ENCODE measurements around the gene CERT1. TPM values are rescaled to one million over a fixed set of nuclear protein-coding genes. Genes with fewer than 3 reads are reported as not detected.

CERT1 gene
- total and polyA plus RNA-seq, 9 of the 15 experiments (the other 6 are each of a cell fraction or from before 2014, with no cell fraction given) = 3.4 to 24.7 (median 9.8) TPM

GRCh38 chr5:75519761-75520160 is 8.3 kb upstream of the CERT1 start:
- H3K79me2 ChIP-seq (ENCODE audit: control insufficient read depth, insufficient read depth, low read length) = peaks cover 95% of the 10 kb centered on the region
- in situ Hi-C loops (cut with MboI) = no loop called here
- H3K9me3 ChIP-seq (replicated peaks; ENCODE audit: control insufficient read depth, insufficient read depth, low read depth, low read length) = peaks cover 14% of the 10 kb centered on the region
- BruUV-seq (replicated peaks) = no TSS peak
- WGBS (ENCODE audit: insufficient coverage, low coverage, missing lambda C conversion rate) = 100% methylated on average over 1 of the region's 1 CpG
- H3K27ac ChIP-seq (ENCODE audit: extremely low read depth, low read depth, low read length) = no peak overlapping the region
- H2AFZ ChIP-seq (ENCODE audit: low read depth, low read length) = no peak overlapping the region
- peaks cover 9% of the 10 kb centered on the region; the same call in 2 of the 3 replicates for H3K36me3 ChIP-seq (ENCODE audit: control insufficient read depth, insufficient read depth, low read length)
- no peaks in the 10 kb centered on the region for H3K4me1 ChIP-seq (replicated peaks in 1 of 2; ENCODE audit: control insufficient read depth in 2 of 2, insufficient read depth in 2 of 2, low read length in 2 of 2)
- TF ChIP-seq TSC22D4 (tag; IDR thresholded peaks at IDR 0.05) (no peak), CEBPB (tag; IDR thresholded peaks at IDR 0.05) (no peak), TEAD4 (IDR thresholded peaks at IDR 0.05; ENCODE audit: low read length) (no peak), TEAD4 (CRISPR knock-in tag; IDR thresholded peaks at IDR 0.05; ENCODE audit: borderline replicate concordance) (no peak), LCOR (CRISPR knock-in tag; IDR thresholded peaks at IDR 0.05) (no peak), ZC3H11A (IDR thresholded peaks at IDR 0.05; ENCODE audit: low read depth, low read length) (no peak), HMG20A (CRISPR knock-in tag; conservative IDR thresholded peaks at IDR 0.05) (no peak), ZFP1 (CRISPR knock-in tag; IDR thresholded peaks at IDR 0.05) (no peak)
- no peak overlapping the region for H3K9ac ChIP-seq (ENCODE audit: insufficient read depth in 1 of 2, low read depth in 2 of 2, low read length in 2 of 2)
- CTCF ChIA-PET (ENCODE audit: low intra/inter-chr PET ratio) = no interaction called here
- H3K4me3 ChIP-seq = no peak overlapping the region
- intact Hi-C loops (cut with micrococcal nuclease) = no loop called here
- no peak overlapping the region for H3K4me2 ChIP-seq (ENCODE audit: insufficient read depth, low read length)
- POLR2A ChIA-PET = interaction anchor here (0.6 to 2.1 kb wide), 2 partner anchors 12 to 47 kb away, joined by 3 to 5 read pairs; no protein-coding TSS in a partner anchor
- H3K27me3 ChIP-seq (ENCODE audit: control insufficient read depth in 2 of 2, insufficient read depth in 2 of 2, low read length in 2 of 2) = no peaks in the 10 kb centered on the region
- DNase-seq (ENCODE audit: extremely low read depth in 1 of 4, low spot score in 3 of 4) (no peak), FAIRE-seq (no peak), ATAC-seq (no peak)
- H4K20me1 ChIP-seq (replicated peaks; ENCODE audit: control insufficient read depth, insufficient read depth, low read length) = no peaks in the 10 kb centered on the region
- no peaks in the 10 kb centered on the region for H3K9me1 ChIP-seq (ENCODE audit: control insufficient read depth, insufficient read depth, low read length)
